H1 (cell line): ENCODE measurements around the gene PRKAA1. TPM values are rescaled to one million over a fixed set of nuclear protein-coding genes. Genes with fewer than 3 reads are reported as not detected.

Source experiments
- CBX5 ChIP-seq: fragments of 300-800, 300-1000 bp; sonication (generic); IDR thresholded peaks from 2 replicates; pipeline ENCODE4 v1.7.1; 2016; ENCODE audit warnings: antibody characterized with exemption, low read length, low read depth
- CBX8 ChIP-seq: fragments of 300-800, 300-1000 bp; sonication (generic); IDR thresholded peaks from 2 replicates; pipeline ENCODE4 v1.7.1; 2016; ENCODE audit warnings: low read depth, low read length, borderline replicate concordance
- SAP30 ChIP-seq: fragments of 300-600 bp; sonication (generic); IDR thresholded peaks from 2 replicates; pipeline ENCODE4 v1.7.1; 2012; ENCODE audit warnings: low read length, moderate library complexity, mild to moderate bottlenecking, inconsistent platforms; ENCODE audit not compliant: insufficient read depth, insufficient replicate concordance
- TAF7 ChIP-seq: optimal IDR thresholded peaks from 2 replicates; pipeline ENCODE3; 2011; ENCODE audit warnings: low read depth, mild to moderate bottlenecking, inconsistent platforms, low read length, moderate library complexity, borderline replicate concordance
- polyA plus RNA-seq, 7 experiments: library from polyadenylated mRNA; depleted of rRNA in 3 of 7; stranded (reverse) in 5 of 7; unstranded in 2 of 7; fragments of >200 nt in 5 of 7; fragments of 200-250 nt in 2 of 7; gene quantifications; 1 replicate in 5 of 7; 2 replicates in 1 of 7; 4 replicates in 1 of 7; pipeline versions ENCODE4 v1.2.1 to v1.2.3, GENCODE V29; 2011 to 2013; ENCODE audit warnings: missing spikeins in 2 of 7, mixed read lengths in 2 of 7
- total RNA-seq: library from RNA; stranded (reverse); fragmentation: NEBNext Ultra II Directional; extraction: Animal tissue kit (Norgen Biotek cat#: 25700); gene quantifications from 2 replicates; pipeline ENCODE4 v1.2.1, GENCODE V29; 2021
- TF ChIP-seq, protein P1 (sequence below), 3 experiments: IDR thresholded peaks; 1 replicate in 2 of 3; 2 replicates in 1 of 3; pipeline versions ENCODE4 v1.5.1 to v1.6.1; 2011; ENCODE audit warnings: low read length in 3 of 3, mild to moderate bottlenecking in 3 of 3, inconsistent platforms in 2 of 3, low read depth in 1 of 3, moderate library complexity in 1 of 3; ENCODE audit not compliant: insufficient read depth in 1 of 3; ENCODE audit errors: control extremely low read depth in 1 of 3
- TF ChIP-seq, protein P2 (sequence below): fragments of 300-600 bp; sonication (generic); IDR thresholded peaks from 2 replicates; pipeline ENCODE4 v1.7.1; 2012; ENCODE audit warnings: low read length, moderate library complexity, mild to moderate bottlenecking, inconsistent platforms; ENCODE audit not compliant: insufficient replicate concordance
- TF ChIP-seq, protein P3 (sequence below): IDR thresholded peaks from 2 replicates; pipeline ENCODE4 v1.6.1; 2012; ENCODE audit warnings: inconsistent platforms

PRKAA1 gene
- total and polyA plus RNA-seq, 2 of the 8 experiments (the other 6 are each of a cell fraction or from before 2014, with no cell fraction given), result 10.4 to 33.1 TPM

DNA sequence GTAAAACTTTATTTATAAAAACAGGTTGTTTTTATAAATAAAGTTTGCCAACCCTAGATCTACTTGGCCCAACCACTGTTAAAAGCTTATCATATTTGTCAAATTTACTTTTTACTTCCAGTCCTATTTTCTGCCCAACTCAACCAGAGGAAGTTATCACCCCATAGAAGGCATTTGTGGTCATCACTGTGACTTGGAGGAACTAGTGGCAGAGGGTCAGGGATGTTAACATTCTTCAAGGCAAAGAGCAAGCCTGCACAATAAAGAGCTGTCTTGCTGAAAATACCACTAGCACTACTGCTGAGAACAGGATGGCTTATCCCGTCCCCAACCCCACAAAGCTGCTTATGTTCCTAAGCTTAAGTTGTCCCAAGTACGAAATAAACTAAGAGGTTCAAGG lies 64.7 kb downstream of the PRKAA1 start (continued):
- TF ChIP-seq, protein P1, sequence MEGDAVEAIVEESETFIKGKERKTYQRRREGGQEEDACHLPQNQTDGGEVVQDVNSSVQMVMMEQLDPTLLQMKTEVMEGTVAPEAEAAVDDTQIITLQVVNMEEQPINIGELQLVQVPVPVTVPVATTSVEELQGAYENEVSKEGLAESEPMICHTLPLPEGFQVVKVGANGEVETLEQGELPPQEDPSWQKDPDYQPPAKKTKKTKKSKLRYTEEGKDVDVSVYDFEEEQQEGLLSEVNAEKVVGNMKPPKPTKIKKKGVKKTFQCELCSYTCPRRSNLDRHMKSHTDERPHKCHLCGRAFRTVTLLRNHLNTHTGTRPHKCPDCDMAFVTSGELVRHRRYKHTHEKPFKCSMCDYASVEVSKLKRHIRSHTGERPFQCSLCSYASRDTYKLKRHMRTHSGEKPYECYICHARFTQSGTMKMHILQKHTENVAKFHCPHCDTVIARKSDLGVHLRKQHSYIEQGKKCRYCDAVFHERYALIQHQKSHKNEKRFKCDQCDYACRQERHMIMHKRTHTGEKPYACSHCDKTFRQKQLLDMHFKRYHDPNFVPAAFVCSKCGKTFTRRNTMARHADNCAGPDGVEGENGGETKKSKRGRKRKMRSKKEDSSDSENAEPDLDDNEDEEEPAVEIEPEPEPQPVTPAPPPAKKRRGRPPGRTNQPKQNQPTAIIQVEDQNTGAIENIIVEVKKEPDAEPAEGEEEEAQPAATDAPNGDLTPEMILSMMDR (IDR thresholded peaks at IDR 0.05; ENCODE audit: control extremely low read depth in 1 of 3, insufficient read depth in 1 of 3, low read depth in 1 of 3, low read length in 3 of 3), result no peak
- TF ChIP-seq CBX5, result no peak
- TF ChIP-seq, protein P2, sequence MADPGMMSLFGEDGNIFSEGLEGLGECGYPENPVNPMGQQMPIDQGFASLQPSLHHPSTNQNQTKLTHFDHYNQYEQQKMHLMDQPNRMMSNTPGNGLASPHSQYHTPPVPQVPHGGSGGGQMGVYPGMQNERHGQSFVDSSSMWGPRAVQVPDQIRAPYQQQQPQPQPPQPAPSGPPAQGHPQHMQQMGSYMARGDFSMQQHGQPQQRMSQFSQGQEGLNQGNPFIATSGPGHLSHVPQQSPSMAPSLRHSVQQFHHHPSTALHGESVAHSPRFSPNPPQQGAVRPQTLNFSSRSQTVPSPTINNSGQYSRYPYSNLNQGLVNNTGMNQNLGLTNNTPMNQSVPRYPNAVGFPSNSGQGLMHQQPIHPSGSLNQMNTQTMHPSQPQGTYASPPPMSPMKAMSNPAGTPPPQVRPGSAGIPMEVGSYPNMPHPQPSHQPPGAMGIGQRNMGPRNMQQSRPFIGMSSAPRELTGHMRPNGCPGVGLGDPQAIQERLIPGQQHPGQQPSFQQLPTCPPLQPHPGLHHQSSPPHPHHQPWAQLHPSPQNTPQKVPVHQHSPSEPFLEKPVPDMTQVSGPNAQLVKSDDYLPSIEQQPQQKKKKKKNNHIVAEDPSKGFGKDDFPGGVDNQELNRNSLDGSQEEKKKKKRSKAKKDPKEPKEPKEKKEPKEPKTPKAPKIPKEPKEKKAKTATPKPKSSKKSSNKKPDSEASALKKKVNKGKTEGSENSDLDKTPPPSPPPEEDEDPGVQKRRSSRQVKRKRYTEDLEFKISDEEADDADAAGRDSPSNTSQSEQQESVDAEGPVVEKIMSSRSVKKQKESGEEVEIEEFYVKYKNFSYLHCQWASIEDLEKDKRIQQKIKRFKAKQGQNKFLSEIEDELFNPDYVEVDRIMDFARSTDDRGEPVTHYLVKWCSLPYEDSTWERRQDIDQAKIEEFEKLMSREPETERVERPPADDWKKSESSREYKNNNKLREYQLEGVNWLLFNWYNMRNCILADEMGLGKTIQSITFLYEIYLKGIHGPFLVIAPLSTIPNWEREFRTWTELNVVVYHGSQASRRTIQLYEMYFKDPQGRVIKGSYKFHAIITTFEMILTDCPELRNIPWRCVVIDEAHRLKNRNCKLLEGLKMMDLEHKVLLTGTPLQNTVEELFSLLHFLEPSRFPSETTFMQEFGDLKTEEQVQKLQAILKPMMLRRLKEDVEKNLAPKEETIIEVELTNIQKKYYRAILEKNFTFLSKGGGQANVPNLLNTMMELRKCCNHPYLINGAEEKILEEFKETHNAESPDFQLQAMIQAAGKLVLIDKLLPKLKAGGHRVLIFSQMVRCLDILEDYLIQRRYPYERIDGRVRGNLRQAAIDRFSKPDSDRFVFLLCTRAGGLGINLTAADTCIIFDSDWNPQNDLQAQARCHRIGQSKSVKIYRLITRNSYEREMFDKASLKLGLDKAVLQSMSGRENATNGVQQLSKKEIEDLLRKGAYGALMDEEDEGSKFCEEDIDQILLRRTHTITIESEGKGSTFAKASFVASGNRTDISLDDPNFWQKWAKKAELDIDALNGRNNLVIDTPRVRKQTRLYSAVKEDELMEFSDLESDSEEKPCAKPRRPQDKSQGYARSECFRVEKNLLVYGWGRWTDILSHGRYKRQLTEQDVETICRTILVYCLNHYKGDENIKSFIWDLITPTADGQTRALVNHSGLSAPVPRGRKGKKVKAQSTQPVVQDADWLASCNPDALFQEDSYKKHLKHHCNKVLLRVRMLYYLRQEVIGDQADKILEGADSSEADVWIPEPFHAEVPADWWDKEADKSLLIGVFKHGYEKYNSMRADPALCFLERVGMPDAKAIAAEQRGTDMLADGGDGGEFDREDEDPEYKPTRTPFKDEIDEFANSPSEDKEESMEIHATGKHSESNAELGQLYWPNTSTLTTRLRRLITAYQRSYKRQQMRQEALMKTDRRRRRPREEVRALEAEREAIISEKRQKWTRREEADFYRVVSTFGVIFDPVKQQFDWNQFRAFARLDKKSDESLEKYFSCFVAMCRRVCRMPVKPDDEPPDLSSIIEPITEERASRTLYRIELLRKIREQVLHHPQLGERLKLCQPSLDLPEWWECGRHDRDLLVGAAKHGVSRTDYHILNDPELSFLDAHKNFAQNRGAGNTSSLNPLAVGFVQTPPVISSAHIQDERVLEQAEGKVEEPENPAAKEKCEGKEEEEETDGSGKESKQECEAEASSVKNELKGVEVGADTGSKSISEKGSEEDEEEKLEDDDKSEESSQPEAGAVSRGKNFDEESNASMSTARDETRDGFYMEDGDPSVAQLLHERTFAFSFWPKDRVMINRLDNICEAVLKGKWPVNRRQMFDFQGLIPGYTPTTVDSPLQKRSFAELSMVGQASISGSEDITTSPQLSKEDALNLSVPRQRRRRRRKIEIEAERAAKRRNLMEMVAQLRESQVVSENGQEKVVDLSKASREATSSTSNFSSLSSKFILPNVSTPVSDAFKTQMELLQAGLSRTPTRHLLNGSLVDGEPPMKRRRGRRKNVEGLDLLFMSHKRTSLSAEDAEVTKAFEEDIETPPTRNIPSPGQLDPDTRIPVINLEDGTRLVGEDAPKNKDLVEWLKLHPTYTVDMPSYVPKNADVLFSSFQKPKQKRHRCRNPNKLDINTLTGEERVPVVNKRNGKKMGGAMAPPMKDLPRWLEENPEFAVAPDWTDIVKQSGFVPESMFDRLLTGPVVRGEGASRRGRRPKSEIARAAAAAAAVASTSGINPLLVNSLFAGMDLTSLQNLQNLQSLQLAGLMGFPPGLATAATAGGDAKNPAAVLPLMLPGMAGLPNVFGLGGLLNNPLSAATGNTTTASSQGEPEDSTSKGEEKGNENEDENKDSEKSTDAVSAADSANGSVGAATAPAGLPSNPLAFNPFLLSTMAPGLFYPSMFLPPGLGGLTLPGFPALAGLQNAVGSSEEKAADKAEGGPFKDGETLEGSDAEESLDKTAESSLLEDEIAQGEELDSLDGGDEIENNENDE, result no peak
- no peak for TF ChIP-seq SAP30
- no peak for TF ChIP-seq TAF7
- TF ChIP-seq, protein P3, sequence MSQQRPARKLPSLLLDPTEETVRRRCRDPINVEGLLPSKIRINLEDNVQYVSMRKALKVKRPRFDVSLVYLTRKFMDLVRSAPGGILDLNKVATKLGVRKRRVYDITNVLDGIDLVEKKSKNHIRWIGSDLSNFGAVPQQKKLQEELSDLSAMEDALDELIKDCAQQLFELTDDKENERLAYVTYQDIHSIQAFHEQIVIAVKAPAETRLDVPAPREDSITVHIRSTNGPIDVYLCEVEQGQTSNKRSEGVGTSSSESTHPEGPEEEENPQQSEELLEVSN, result no peak
- TF ChIP-seq CBX8, result no peak
